ENCODE measurements around the gene PCNX2.

DNA sequence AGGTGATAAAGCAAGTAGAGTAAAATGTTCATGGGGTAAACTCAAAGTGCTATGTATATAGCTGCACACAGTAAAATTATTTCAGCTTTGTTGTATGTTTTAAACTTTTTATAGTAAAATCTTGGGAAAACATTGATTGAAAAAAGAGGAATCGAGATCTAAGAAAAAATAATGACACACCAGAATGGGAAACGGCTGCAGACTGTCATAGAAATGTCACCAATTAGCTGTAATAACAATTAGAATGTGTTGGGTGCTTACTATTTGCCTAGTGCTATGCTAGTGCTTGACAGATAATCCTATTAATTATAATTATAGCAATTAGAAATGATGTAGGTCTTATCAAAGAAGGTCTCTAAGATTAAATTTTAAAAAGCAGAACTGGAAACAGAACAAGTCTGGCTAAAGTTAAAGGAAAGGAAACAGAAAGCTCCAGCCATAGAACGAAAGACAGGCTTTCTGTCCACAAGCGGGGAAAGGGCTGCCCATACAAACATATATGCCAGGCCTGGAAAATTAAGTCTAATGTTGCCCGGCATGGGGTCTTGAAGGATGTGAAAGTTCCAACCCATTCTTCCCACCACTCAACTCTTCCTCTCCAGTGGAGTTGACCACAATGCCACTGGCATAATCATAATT, 5.0 kb downstream of the PCNX2 start:
- TF ChIP-seq ZNF274 (IDR thresholded peaks at IDR 0.05; ENCODE audit: low read depth, low read length) (no peak), YY1 (IDR thresholded peaks at IDR 0.05; ENCODE audit: insufficient read depth, insufficient read length) (no peak)
